Activated CD4-positive, alpha-beta T cell treated with anti-CD3 and anti-CD28 coated beads, Interleukin-2, amount 10 ng/mL, durations not matched to agents 7 days and 5 days (primary cell): Measurements from ENCODE around the gene ARID1B. TPM values are rescaled to one million over a fixed set of nuclear protein-coding genes. Genes with fewer than 3 reads are reported as not detected.

Experiments used
- CTCF ChIA-PET: fragments of 350-600 bp; sonication (Branson Sonifier 250); formaldehyde crosslinking; loops from one replicate; lab custom pipeline; 2021; ENCODE audit warnings: antibody characterized with exemption; lab: Charles Lee
- POLR2A ChIA-PET: fragments of 350-600 bp; sonication (Branson Sonifier 250); formaldehyde crosslinking; loops from one replicate; lab custom pipeline; 2021; ENCODE audit warnings: antibody characterized with exemption; lab: Charles Lee
- DNase-seq: peaks from one replicate; pipeline ENCODE4 v3.0.0-alpha.2; 2020
- H3K27ac Mint-ChIP-seq: one replicate; pipeline ENCODE4 v1.8.0; 2021; ENCODE audit warnings: mild to moderate bottlenecking, moderate library complexity, mixed read lengths
- H3K27me3 Mint-ChIP-seq: one replicate; pipeline ENCODE4 v1.8.0; 2021; ENCODE audit warnings: mixed read lengths
- H3K36me3 Mint-ChIP-seq: one replicate; pipeline ENCODE4 v1.8.0; 2021; ENCODE audit warnings: low read depth, mixed read lengths
- H3K4me1 Mint-ChIP-seq: one replicate; pipeline ENCODE4 v1.8.0; 2021; ENCODE audit warnings: mixed read lengths
- H3K4me3 Mint-ChIP-seq: one replicate; pipeline ENCODE4 v1.8.0; 2021; ENCODE audit warnings: mild to moderate bottlenecking, moderate library complexity, mixed read lengths
- H3K9me3 Mint-ChIP-seq: one replicate; pipeline ENCODE4 v1.8.0; 2021; ENCODE audit warnings: mixed read lengths
- total RNA-seq, 2 experiments: library from RNA; stranded (reverse); gene quantifications; one replicate each; pipeline ENCODE4 v1.2.3, GENCODE V29; 2021

The ARID1B gene
- total RNA-seq, 2 experiments from 2014 or later, result 76.8 to 89.6 TPM

DNA sequence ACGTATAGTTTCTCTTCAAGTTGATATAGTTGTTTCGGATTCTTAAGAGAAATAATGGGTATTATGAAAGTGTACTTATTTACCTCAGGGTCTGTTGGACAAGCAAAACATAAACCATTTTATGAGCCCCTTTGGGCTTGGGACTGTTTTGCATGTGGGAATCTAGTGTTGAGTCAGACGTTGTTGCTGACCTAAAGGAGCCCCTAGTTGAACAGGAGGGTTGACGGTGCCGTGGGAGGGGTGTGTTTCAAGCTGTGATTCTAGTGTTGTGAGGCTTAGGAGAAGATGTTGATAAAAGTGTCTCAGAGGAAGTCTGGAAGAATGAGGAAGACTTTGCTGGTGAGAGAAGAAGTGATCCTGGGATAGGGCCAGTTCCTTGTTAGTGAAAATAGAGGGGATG is 140.0 kb downstream of the ARID1B start:
- Mint-ChIP-seq H3K9me3 (no peaks in the 10 kb centered on the region), H3K36me3 (peaks cover 21% of the 10 kb centered on the region), H3K27ac (no peak overlapping the region), H3K4me1 (peaks cover 30% of the 10 kb centered on the region), H3K4me3 (no peak overlapping the region), H3K27me3 (no peaks in the 10 kb centered on the region)
- POLR2A ChIA-PET, result no interaction called here
- no peak for DNase-seq
- CTCF ChIA-PET, result no interaction called here

DNA sequence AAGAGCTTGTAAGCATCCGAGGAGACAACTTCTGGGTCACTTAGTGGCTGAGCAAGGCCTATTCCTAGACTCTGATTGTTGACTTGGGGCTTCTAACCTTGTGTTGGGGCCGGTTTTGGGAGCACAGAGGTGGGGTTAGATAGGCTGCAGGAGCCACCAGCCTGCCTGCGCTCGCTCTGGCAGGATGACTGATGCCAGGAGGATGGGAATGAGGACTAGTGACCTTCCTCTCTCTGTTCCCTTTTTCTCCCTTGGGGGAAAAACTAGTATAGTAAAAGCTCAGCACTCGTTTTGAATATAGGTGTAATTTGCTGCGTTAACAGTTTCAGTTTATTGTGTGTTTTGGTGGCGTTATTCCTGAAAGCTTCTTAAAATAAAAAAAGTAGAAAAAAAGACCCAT is 141.5 kb downstream of the ARID1B start:
- Mint-ChIP-seq H3K27me3 (no peaks in the 10 kb centered on the region), H3K27ac (no peak overlapping the region), H3K36me3 (peaks cover 14% of the 10 kb centered on the region), H3K4me3 (no peak overlapping the region), H3K4me1 (peaks cover 23% of the 10 kb centered on the region), H3K9me3 (no peaks in the 10 kb centered on the region)
- DNase-seq, result no peak
- ChIA-PET POLR2A (no interaction called here), CTCF (interaction anchor here (0.6 to 1.7 kb wide), 2 partner anchors 13 to 14 kb away, joined by 4 to 5 read pairs; no protein-coding TSS in a partner anchor)

DNA sequence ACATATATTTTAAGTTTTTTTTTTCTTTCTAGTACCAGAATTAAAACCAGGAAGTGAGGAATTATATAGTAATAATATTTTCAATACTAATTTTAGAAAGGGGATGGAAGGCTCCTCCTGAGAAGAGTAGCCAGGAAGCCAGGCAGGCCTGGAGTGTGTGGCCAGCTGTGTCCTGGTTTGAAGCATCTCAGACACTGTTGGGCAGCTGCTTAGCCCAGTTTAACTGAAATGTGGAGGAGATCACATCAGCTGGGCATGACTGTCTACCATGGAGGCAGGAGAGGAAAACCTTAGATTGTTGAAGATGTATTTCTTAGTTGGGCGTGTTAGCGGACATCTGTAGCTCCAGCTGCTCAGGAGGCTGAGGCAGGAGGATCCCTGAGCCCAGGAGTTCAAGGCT is 142.2 kb downstream of the ARID1B start:
- ChIA-PET POLR2A (no interaction called here), CTCF (interaction anchor here (1.7 kb wide), 1 partner anchor 13 kb away, joined by 5 read pairs; no protein-coding TSS in a partner anchor)
- Mint-ChIP-seq H3K9me3 (no peaks in the 10 kb centered on the region), H3K4me1 (peaks cover 19% of the 10 kb centered on the region), H3K27ac (no peak overlapping the region), H3K27me3 (no peaks in the 10 kb centered on the region), H3K36me3 (peaks cover 8% of the 10 kb centered on the region), H3K4me3 (no peak overlapping the region)
- no peak for DNase-seq

DNA sequence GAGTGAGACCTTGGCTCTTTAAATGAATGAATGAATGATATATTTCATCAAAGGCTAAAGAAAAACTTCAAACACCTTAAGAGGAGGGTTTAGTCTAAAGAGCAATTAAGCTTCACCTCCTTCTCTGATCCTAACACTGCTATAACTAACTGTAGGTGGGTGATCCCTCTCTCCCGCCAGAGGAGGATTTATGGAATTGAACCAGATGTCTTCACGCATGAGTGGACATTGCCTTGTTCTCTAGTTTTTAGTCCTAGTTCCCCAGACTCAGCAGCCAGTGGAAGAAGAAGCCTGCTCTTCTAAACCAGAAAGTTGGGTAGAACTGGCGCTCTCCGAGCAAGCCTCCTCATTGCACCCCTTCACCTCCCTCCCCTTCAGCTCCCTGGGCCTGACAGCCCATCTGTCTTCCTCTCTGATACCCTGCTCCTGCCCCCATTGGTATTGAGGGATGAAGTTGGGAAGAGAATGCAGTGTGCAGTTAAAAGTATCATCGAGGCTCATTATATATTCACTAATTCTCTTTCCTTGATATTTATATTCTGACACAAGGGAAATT is 142.7 kb downstream of the ARID1B start:
- H3K36me3 Mint-ChIP-seq, result peaks cover 4% of the 10 kb centered on the region
- no peak overlapping the region for H3K27ac Mint-ChIP-seq
- no peaks in the 10 kb centered on the region for H3K27me3 Mint-ChIP-seq
- DNase-seq, result no peak
- no peak overlapping the region for H3K4me3 Mint-ChIP-seq
- CTCF ChIA-PET, result no interaction called here
- H3K4me1 Mint-ChIP-seq, result peaks cover 17% of the 10 kb centered on the region
- POLR2A ChIA-PET, result interaction anchor here (0.6 kb wide), 1 partner anchor 39 kb away, joined by 4 read pairs; no protein-coding TSS in a partner anchor
- H3K9me3 Mint-ChIP-seq, result no peaks in the 10 kb centered on the region

DNA sequence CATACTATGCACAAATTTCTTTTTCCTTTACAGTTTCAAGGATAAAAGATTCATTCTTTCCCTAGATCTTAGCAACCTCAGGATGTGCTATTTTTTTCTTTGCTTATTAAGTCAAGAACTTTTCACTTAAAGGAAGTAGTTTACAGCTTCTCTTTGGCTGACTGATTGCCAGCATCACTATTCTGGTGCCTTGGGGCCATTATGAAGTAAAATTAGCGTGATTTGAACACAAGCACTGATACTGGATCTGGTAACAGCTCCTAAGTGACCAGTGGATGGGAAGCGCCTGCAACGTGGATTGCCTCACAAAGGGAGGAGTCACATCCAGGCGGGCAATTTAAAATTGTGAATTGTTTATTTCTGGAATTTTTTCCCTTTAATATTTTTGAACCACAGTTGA is 147.1 kb downstream of the ARID1B start:
- POLR2A ChIA-PET, result no interaction called here
- no peak overlapping the region for H3K4me3 Mint-ChIP-seq
- CTCF ChIA-PET, result interaction anchor here (0.6 to 1.8 kb wide), 2 partner anchors 19 to 53 kb away, joined by 3 to 4 read pairs; no protein-coding TSS in a partner anchor
- H3K9me3 Mint-ChIP-seq, result no peaks in the 10 kb centered on the region
- H3K27me3 Mint-ChIP-seq, result no peaks in the 10 kb centered on the region
- DNase-seq, result no peak
- no peaks in the 10 kb centered on the region for H3K36me3 Mint-ChIP-seq
- H3K27ac Mint-ChIP-seq, result no peak overlapping the region
- H3K4me1 Mint-ChIP-seq, result peaks cover 29% of the 10 kb centered on the region

DNA sequence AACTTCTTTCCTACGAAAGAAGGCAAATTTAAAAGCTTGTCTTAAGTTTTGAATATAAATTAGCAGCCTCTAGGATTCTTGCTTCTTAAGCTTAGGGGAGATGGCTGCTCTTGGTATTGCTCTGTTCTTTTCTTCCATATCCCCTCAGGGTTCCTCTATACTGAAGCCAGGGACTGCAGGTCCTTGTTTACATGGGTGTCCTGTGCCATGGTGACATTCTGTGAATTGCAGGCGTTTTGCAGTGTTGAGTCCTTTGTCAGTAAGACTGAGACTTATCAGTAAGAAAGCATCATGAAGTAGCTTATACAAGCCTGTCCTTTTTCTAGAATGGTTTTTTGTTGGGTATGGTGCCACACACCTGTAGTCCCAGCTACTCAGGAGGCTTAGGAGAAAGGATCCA is 147.8 kb downstream of the ARID1B start:
- ChIA-PET CTCF (interaction anchor here (0.6 to 1.6 kb wide), 4 partner anchors 15 to 54 kb away, joined by 3 read pairs; no protein-coding TSS in a partner anchor), POLR2A (interaction anchor here (0.5 kb wide), 1 partner anchor 18 kb away, joined by 3 read pairs; no protein-coding TSS in a partner anchor)
- no peak for DNase-seq
- Mint-ChIP-seq H3K36me3 (peaks cover 4% of the 10 kb centered on the region), H3K4me3 (no peak overlapping the region), H3K27me3 (no peaks in the 10 kb centered on the region), H3K9me3 (no peaks in the 10 kb centered on the region), H3K27ac (no peak overlapping the region), H3K4me1 (peaks cover 34% of the 10 kb centered on the region)

DNA sequence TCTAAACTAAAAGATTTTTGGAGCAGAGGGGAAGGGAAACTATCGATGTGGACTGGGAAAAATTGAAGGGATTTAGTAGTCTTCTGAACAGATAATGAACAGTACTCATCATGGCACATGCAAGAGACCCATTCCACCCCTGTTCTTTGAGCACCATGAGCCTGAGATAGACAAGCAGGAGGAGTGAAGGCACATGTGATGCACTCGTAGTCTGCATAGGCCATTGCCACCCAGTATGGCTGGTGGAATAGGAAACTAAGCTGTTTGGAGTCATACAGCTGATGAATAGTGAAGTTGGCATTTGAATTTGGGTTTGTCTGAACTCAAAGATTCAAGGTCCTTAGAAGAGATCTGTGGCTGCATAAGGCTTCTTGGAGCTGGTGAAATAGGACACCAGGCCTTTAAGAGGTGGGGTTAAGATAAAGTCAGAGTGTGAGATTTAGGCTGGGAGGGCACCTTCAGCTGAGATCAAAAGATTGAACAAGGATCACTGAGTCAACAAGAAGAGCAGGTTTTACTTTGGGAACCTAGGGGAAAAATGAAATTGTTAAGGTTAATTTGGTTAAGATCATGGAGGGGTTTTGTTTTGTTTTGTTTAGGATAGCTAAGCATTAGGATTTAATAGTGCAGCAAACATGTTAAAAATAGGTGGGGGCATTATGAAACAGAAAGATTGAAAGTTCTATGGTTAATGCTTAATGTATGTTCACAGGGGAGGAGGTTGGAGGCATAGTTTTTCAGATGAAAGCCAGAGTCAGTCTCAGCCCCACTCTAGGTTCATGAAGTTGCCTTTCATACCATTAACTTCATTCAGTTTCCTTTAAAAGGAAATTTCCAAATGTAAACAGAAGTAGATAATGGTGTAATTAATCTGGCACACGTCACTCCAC is 148.8 kb downstream of the ARID1B start:
- no peaks in the 10 kb centered on the region for H3K9me3 Mint-ChIP-seq
- CTCF ChIA-PET, result interaction anchor here (0.6 to 1.6 kb wide), 6 partner anchors 9 to 177 kb away, joined by 3 to 5 read pairs (median 4); no protein-coding TSS in a partner anchor
- peaks cover 35% of the 10 kb centered on the region for H3K4me1 Mint-ChIP-seq
- H3K27ac Mint-ChIP-seq, result no peak overlapping the region
- peaks cover 4% of the 10 kb centered on the region for H3K36me3 Mint-ChIP-seq
- POLR2A ChIA-PET, result no interaction called here
- no peaks in the 10 kb centered on the region for H3K27me3 Mint-ChIP-seq
- H3K4me3 Mint-ChIP-seq, result no peak overlapping the region
- DNase-seq, result no peak

DNA sequence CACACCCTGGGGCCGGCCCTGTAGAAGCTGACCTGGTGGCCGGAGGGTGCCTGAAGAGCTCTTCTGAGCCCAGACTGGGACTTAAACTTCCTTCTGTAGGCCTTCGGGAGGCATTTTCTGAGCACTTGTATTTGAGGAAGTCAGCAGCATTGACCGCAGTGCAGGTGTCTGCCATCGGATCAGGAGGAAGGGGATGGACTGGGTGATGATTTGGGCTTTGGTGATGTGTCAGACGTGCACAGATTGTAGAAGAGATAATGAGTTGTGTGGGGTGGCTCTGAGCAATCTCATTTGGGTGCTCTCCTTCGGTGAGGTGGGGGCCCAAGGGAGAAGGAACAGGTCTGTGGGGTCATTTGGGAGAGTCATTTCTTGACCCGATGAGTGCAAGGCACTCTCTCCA is 150.9 kb downstream of the ARID1B start:
- ChIA-PET CTCF (no interaction called here), POLR2A (no interaction called here)
- no peak overlapping the region for H3K27ac Mint-ChIP-seq
- H3K9me3 Mint-ChIP-seq, result no peaks in the 10 kb centered on the region
- no peaks in the 10 kb centered on the region for H3K27me3 Mint-ChIP-seq
- H3K4me3 Mint-ChIP-seq, result no peak overlapping the region
- peaks cover 37% of the 10 kb centered on the region for H3K4me1 Mint-ChIP-seq
- DNase-seq, result no peak
- peaks cover 4% of the 10 kb centered on the region for H3K36me3 Mint-ChIP-seq

DNA sequence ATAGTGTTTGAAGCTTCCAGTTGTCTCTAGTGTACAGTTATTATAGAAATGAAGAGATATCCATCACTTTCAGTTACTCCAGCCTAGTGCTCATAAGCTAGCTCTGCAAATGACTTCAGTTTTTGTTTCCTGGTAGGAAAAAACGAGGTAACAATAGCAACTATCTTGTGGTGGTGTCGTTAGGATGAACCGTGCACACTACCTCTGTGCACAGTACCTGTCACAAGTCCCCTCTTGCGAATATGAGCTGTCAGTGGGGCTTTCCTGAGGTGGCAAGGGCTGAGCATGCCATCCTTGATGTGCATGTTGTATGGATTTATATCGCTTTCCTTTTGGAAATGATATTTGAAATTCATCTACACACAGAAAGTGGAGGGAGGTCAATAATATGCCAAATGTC is 151.8 kb downstream of the ARID1B start:
- H3K27me3 Mint-ChIP-seq, result no peaks in the 10 kb centered on the region
- POLR2A ChIA-PET, result no interaction called here
- H3K27ac Mint-ChIP-seq, result no peak overlapping the region
- CTCF ChIA-PET, result no interaction called here
- H3K9me3 Mint-ChIP-seq, result no peaks in the 10 kb centered on the region
- H3K36me3 Mint-ChIP-seq, result peaks cover 4% of the 10 kb centered on the region
- H3K4me3 Mint-ChIP-seq, result no peak overlapping the region
- no peak for DNase-seq
- H3K4me1 Mint-ChIP-seq, result peaks cover 37% of the 10 kb centered on the region

DNA sequence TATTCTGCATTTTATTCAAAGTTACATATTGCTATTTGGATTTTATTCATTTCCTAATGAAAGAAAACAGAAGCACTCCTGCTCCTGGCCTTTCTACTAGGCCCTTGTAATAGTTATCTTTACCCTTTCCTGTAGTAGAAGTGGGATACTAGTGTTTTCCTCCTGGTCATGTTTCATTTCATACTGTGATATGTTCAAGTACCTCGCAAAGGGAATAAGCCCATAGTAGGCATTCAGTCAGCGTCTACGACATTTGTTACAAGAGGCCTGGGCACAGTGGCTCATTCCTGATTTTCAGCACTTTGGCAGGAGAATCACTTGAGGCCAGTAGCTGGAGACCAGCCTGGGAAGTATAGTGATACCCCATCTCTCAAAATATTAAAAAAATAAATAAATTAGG is 154.1 kb downstream of the ARID1B start:
- no peak overlapping the region for H3K27ac Mint-ChIP-seq

DNA sequence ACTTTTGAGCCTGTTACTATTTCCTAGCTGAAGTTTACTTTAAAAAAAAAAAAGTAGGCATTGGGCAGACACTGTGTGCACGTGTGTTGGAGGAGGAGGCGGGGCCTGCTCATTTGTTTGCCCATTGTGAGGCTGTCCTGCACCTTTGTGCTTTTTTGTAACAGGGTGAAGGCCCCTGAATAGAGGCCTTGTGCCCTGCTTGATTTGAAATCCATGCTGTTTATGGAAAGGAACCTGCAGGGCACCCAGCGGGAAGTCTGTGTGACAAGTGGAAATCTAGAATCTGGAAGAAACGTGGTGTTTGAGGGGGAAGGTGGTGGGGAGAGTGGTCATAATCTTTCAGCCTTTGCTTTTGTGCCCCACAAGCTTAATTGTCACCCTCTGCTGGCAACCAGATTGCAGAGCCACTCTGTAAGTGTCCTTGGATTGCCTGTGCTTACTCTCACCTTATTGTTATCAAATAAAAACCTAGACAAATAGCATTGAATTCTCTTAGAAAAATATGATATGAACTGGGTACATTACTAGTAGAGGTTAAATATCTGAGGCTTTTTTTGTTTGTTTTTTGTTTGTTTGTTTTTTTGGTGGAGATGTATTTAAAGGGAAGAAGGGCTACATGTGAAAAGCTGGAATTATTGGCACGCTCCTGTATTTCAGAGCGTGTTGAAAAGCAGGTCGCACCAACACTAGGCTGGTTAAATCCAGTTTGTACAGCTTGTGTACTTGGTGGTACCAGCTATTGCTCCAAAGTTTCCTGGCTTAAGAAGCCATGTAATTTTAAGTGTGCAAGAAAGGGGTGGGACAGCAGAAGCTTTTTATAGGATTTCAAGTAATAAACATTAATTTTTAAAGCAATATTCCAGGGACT is 156.3 kb downstream of the ARID1B start:
- CTCF ChIA-PET, result interaction anchor here (1.3 to 1.9 kb wide), 5 partner anchors 8 to 19 kb away, joined by 3 to 5 read pairs (median 4); no protein-coding TSS in a partner anchor
- POLR2A ChIA-PET, result no interaction called here
- H3K9me3 Mint-ChIP-seq, result no peaks in the 10 kb centered on the region
- no peak for DNase-seq
- no peaks in the 10 kb centered on the region for H3K27me3 Mint-ChIP-seq
- peaks cover 18% of the 10 kb centered on the region for H3K4me1 Mint-ChIP-seq
- H3K4me3 Mint-ChIP-seq, result no peak overlapping the region
- no peak overlapping the region for H3K27ac Mint-ChIP-seq
- peaks cover 20% of the 10 kb centered on the region for H3K36me3 Mint-ChIP-seq

More for the DNA sequence above, 154.1 kb downstream of the ARID1B start:
- ChIA-PET POLR2A (interaction anchor here (0.6 kb wide), 1 partner anchor 49 kb away, joined by 4 read pairs; no protein-coding TSS in a partner anchor), CTCF (interaction anchor here (0.6 to 1.8 kb wide), 4 partner anchors 10 to 136 kb away, joined by 3 to 5 read pairs (median 4); no protein-coding TSS in a partner anchor)
- Mint-ChIP-seq H3K36me3 (peaks cover 10% of the 10 kb centered on the region), H3K4me1 (peaks cover 29% of the 10 kb centered on the region), H3K27me3 (no peaks in the 10 kb centered on the region), H3K9me3 (no peaks in the 10 kb centered on the region), H3K4me3 (no peak overlapping the region)
- no peak for DNase-seq

DNA sequence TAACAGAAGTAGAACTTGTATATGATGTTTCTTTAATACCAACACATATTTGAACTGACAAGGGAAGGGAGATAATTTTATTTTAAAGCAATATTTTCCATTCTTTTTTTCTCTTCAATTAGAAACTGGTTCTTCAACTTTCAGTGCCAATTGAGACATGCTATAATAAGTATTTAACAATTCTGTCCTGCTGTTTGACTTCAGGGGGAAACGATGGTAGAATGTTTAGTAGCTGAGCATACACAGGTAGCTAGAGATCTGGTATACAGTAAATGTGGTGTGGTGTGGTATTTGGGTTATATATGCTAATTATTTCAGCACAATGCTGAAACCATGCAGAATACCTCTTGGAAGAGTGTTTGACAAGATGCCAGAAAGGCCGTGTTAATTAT is 156.9 kb downstream of the ARID1B start:
- H3K27me3 Mint-ChIP-seq, result no peaks in the 10 kb centered on the region
- DNase-seq, result no peak
- peaks cover 20% of the 10 kb centered on the region for H3K36me3 Mint-ChIP-seq
- H3K27ac Mint-ChIP-seq, result no peak overlapping the region
- ChIA-PET POLR2A (no interaction called here), CTCF (interaction anchor here (1.3 to 1.4 kb wide), 2 partner anchors 13 to 14 kb away, joined by 4 read pairs; no protein-coding TSS in a partner anchor)
- H3K9me3 Mint-ChIP-seq, result no peaks in the 10 kb centered on the region
- H3K4me1 Mint-ChIP-seq, result peaks cover 16% of the 10 kb centered on the region
- H3K4me3 Mint-ChIP-seq, result no peak overlapping the region
